Kidney capillary endothelial cell (primary cell): Measurements from ENCODE around the gene BAIAP2L2.
A peak's percentile ranks its signal among the peaks of the same experiment; 100 is the strongest.

ENCODE experiments used
- DNase-seq: peaks from one replicate; pipeline ENCODE4 v3.0.0-alpha.2; 2018; ENCODE audit warnings: low spot score

BAIAP2L2 gene

DNA sequence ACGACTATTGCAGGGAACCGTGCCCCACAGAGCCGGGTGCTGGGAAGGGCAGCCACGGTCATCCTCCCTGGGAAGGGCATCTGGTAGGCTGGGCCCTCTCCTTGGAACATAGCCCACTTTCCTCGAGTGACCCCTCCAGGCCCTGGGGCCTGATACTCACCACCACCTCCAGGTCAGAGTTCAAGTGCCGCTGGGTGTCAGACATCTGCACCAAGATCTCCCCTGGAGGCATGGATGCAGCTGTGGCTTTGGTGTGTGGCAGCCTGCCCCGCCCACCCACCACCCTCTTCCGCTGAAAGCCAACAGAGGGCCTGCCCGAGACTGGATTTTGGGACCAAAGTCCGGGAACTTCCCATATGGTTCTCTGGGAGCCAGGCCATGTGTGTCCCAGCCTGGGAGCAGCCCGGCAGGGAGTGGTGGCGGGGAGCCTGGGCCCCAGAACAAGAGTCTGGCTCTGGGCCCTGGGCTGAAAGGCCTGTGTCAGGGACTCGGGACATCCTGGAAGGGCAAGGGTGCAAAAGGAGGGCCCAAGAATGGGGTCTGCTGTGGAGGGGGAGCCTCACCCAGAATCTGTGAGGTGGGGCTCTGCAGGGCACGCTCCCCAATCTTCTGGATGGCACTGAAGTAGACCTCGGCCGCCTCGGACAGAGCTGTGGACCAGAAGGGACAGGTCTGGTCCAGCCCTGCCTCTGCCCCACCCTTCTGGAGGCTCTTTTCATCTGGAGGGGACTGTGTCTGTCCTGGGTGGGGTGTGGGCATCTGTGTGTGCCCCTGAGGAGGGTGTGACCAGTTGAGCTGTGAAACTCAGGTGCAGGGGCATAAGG lies 2.6 kb downstream of the BAIAP2L2 start:
- no peak for DNase-seq

DNA sequence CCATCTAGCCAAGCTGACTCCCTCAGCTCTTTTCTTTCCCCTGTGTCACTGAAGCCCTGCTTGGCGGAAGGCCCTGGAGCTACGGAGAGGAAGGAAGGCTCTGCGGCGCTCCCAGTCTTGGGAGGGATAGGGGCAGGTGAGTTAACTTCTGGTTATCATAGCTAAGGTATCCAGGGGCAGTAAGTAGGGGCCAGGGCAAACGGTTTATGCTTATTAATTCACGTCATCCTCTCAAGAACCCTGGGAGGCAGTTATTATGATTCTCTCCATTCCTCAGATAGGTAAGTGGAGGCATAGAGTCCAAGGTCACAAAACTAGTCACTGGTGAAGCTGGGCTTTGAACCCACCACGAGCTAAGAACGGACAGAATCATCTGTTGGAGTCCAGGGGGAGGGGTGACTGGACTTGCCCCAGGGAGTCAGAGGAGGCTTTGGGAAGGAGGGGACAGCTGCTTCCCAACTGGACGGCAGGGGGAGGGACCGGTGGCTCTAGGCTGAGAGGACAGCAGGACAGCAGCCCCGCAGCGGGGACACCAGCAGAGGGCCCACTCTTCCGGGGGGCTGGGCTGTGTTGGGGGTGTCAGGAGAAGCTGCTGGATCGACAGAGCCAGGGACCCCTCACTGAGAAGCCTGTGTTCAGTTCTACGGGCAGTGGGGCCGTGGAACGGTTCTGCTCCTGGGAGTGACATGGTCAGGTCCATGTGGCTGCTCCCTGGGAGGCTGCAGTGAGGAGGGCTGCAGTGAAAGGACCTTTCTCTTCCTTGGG lies 3.5 kb downstream of the BAIAP2L2 start:
- DNase-seq, result no peak

DNA sequence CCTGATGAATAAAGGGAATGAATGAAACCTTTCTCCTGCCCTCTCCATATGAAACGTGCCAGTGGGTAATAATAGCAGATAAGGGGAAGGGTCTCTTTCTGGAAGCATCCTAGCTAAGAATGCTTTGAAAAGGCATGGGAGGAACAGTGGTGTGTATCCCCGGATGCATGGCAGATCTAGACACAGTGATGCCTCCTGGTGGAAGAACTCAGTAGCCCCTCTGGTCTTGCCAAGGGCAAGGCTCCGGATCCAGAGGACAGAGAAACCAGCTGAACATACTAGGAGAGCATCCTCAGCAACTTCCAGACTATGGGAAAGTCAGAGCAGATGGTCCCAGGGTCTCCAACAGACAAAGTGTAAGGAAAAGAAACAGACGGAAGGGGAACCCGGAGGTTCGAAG lies 6.4 kb downstream of the BAIAP2L2 start:
- DNase-seq, result no peak

DNA sequence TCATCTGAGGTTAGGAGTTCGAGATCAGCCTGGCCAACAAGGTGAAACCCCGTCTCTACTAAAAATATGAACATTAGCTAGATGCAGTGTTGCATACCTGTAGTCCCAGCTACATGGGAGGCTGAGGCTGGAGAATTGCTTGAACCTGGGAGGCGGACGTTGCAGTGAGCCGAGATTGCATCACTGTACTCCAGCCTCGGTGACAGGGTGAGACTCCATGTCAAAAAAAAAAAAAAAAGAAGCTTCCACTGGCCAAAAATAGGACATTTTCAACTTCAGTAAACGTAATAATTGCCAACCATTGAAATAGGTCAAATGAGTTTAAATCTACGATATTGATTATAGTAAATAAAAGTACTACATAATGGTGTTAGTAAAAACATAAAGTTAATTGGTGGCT lies 6.8 kb downstream of the BAIAP2L2 start:
- DNase-seq, result no peak

DNA sequence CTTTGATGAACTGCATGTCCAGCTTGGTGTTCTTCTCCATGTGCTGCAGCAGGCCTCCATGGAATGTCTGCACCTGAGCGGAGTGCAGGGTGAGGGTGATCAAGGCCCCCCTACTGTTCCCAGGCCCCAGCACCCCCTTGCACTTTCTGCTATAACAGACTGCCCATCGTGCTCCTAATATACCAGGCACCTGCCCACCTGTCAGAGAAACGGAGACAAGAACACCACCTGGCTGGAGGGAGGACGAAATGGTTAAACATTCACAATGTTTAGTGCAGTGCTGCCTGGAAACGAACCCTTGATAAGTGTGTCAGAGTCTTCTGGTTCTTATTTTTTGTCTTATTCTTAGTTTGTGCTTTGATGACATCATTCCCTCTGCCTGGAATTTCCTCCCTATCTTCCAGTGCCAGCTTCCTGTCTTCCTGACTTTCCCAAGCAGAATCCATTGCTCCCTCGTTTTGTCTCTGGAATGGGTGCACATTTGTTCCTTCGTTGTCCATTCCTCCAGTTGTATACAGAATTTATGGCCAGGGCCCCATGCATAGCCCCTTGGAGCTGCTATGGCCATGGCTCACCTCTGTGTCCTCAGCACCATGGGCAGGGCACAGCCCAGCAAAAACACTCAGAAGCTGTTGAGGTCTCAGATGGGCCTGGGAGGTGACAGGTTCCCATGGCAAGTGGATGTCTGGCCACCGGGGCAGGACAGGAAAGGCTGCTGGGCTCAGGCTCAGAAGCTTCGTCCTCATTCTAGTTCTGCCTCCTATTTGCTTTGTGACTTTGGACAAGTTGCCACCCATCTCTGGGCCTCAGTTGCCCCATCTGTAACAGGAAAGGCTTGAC lies 11.9 kb downstream of the BAIAP2L2 start:
- peak; percentile 29 for DNase-seq

DNA sequence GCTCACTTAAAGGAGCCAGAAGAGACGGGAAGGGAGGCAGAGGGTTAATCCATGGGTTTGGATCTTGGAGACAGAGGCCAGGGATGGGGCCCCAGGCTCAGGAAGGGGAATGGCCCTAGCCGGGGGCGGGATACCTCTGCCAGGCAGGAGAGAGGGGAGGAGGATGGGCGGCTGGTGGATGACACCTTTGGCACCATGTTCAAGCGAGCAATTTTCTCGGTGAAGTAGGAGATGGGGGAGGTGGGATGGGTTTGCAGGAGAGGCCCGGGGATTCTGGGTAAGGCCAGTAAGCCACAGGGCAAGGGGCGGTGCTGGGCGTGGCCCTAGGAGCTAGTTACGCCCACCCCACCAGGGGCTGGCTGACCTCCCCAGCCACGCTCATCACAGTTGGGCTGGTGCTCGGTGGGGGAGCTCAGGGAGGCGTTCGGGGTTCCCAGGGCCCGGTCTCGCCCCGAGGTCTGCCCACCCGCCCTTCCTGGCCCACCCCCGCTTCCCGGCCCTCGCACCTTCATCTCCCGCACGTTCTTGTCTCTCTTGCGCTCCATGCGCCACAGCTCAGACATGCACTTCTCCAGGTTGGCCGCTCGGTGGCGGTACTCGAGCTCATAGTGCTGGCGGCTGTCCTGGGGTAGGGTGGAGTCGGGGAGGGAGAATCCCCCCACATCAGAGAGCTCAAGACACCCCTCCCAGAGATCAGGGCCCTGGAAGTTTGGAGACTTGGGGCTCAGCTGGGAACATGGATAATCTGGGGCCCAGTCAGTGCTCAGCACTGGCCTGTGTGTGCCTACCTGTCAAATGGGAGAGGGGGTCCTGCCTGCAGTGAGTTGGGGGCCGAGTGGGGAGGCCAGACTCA lies 12.7 kb downstream of the BAIAP2L2 start:
- DNase-seq, result peak; percentile 14

DNA sequence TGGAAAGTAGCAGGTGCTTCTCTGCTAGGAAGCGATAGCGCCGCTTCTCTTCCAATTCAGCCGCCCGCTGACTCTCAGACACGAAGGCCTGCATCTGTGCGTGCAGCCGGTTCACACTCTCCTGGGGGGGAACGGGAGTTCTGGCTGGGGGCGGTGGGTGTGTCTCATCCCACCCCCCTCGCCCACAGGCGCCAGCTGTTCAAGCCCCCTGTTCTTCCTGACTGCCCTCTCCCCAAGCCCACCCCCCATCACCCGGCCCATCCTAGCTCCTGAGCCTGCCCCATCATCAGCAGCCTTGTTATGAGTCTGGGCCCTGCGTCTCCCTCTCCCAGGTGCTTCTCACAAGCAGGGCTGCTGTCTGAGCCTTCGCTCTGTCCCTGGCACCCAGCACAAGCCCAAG lies 13.4 kb downstream of the BAIAP2L2 start:
- DNase-seq, result no peak

DNA sequence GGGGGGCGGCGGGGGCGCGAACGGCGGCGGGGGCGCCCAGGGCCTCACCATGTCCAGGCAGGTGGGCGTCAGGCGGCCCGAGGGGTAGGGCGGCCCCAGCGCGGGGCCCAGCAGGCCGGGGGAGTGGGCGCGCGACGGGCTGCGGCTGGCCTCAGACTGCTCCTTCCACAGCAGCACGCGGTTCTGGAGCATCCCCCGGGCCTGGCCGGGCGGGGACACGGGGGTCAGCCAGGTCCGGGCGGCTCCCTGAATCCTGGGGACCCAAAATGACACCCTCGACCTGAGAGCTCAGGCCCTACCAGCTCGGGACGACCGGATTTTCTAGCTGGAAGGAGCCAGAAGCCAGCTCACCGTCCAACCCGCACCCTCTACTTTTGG lies 21.0 kb downstream of the BAIAP2L2 start:
- DNase-seq, result no peak

DNA sequence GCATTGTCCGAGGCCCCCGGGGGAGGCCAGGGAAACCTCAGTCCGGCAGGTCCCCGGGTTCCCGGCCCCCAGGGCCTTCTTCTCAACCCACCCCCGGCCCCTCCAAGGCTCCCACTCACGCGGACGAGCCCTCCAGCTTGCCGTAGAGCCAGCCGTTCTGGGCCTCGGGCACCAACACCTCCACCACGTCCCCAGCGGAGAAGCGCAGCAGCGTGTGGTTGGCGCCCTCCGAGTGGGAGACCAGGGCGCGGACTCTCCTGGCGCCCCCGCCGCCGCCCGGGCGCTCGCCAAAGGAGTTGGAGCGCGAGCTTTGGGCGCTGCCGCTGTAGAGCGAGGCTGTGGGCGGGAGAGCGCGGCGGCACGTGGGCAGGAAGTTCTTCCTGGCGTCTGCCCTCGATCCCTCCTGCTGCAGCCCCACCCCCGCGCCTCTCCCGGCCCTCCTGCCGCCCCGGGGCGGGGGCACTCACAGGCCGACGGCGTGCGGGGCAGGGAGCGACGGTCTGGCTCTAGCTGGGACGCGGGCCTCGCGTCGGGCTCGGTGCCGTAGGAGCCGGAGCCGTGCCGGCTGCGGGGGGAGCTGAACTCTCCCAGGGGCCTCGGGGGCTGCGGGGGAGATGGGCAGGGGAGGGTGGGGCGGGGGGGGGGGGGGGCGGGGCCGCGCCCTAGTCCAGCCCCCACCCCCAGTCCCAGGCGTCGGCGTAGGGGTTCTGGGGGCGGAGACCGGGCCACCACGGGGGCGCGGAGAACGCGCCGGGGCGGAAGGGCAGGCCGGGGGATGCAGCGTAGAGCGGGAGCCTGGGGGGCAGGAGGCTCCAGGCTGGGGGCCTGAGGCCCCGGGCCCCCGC lies 21.6 kb downstream of the BAIAP2L2 start:
- no peak for DNase-seq

DNA sequence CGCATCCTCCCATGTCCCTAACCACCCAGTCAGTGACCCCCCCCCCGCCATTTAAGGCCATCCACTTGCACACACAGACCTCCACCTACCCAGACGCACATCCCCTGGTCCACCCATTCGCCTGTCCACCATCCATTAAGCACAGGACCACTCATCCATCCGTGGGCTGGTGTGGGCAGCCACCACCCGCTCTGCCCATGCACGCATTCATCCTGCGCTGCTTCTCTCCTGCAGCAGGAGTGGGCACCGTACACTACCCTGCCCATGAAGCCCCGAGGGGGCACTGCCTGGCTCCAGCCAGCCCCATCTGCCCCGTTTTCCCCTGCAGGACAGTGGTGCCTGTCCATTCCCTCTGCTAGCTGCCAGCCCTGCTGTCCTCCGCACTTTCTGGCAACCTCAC lies 22.6 kb downstream of the BAIAP2L2 start:
- DNase-seq, result no peak

DNA sequence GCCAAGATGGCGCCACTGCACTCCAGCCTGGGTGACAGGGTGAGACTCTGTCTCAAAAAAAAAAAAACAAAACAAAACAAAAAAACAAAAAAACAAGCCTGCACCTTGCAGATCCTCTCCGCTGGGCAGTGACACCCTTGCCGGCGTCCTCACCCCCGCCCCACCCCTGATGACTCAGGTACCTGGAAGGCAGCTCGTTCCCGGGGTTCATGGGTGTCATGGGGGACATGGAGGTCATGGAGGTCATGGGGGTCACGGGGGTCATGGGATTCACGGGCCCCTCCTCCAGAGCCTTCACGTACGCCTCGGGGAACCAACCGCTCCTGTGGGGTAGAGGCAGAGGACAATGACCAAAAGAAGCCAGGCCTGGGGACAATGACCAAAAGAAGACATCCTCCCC lies 23.5 kb downstream of the BAIAP2L2 start:
- DNase-seq, result no peak

DNA sequence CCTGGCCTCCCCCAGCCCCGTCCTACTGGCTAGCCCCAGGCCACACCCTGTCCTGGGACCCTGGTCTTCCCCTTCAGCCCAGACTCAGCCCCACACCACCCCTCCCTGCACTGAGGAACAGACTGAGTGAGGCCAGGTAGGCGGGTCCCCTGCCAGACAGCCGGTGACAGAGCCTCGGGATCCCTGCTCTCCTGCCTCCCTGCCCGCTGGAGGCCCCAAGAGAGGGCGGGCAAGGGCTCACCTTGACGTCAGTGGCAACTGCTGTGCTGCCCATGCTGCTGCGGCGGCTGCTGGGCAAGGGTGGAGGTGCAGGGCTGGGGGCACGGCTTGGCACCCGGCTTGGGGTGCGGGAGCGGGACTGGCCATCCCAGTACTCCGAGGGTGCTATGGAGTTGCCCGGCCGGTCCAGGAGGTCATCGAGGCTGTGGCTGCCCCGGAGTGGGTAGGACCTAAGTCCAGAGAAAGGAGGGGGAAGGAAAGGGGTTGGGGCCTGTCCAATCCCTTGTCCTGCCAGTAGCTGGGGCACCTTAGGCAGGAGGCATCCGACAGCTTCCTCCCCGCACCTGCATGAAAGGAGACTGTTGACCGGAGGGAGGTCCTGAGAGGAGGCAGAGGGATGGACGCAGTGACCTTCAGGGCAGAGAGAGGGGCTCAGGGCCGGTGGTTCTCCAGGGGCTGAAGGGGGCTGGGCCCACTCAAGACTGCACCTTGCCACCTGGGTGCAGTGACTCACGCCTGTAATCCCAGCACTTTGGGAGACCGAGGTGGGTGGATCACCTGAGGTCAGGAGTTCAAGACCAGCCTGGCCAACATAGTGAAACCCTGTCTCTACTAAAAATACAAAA lies 24.3 kb downstream of the BAIAP2L2 start:
- no peak for DNase-seq

DNA sequence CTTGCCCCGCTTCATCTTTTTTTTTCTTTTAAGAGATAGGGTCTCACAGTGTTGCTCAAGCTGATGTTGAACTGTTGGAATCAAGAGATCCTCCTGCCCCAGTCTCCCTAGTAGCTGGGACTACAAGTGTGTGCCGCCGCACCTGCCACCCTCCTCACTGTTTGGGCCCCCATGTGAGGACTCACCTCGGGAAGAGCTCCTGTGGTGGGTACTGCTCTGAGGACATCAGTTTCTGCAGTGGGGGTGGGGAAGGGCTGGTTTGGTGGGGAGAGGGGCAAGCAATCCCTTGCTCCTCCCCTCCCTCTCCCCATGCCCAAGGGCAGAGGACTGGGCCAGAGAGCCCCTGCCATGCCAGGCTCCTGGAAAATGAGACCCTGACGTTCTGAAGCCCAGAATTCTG lies 25.0 kb downstream of the BAIAP2L2 start:
- DNase-seq, result no peak

DNA sequence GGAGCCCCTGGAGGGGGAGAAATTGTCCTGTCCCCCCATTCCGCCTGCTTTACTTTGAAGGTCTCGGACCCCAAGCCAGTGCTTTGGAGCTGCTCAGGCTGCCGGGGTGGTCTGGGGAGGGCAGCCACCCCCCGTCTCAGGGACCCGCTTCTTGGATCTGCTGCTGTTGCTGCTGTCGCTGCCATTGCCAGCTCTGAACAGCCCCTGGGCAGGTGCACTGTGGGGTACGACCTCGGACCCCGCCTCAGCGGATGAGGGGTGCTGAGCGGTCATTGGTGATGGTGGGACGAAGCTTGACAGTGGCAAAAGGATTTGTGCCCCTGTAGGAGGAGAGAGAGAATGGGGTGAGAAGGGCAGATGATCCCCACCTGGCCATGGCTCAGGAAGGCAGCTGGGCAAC lies 25.4 kb downstream of the BAIAP2L2 start:
- no peak for DNase-seq

DNA sequence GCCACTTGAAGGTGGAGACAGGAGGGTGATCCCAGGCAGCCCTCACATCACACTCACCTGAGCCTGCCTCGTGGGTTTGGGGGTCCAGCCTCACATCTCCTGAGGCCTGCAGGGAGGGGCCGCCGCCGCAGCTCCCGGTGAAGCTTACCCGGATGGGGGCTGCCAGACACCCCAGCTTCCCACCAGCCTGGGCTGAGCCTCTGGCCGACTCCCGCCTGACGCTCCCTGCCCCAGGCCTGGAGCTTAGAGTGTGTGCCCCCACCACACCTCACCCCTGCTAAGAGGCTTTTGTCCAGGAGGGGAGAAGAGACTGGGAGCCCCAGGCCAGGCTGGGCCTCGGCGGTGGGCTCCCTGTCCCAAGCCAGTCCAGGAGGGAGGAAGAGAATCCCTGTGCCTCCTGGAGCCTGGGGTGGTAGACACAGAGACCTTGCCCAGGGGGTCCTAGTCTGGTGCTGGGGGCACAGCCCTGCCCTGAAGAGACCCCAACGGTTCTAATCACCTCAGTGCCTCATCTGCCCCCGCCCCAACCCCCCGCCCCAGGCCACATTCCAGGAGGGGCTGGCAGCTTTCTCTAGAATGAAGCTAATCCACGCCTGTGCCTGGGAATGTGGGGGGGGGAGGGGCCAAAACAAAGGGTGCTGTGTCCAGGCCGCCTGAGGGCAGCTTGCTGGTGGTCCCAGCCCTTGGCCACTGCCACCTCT lies 26.4 kb downstream of the BAIAP2L2 start, which contains the start of gene SLC16A8:
Gene SLC16A8, minus strand, starts transcription at position 254 of the 701 bp plus-strand sequence. CDS start 1,311 bp downstream, outside the sequence.
- no peak for DNase-seq

DNA sequence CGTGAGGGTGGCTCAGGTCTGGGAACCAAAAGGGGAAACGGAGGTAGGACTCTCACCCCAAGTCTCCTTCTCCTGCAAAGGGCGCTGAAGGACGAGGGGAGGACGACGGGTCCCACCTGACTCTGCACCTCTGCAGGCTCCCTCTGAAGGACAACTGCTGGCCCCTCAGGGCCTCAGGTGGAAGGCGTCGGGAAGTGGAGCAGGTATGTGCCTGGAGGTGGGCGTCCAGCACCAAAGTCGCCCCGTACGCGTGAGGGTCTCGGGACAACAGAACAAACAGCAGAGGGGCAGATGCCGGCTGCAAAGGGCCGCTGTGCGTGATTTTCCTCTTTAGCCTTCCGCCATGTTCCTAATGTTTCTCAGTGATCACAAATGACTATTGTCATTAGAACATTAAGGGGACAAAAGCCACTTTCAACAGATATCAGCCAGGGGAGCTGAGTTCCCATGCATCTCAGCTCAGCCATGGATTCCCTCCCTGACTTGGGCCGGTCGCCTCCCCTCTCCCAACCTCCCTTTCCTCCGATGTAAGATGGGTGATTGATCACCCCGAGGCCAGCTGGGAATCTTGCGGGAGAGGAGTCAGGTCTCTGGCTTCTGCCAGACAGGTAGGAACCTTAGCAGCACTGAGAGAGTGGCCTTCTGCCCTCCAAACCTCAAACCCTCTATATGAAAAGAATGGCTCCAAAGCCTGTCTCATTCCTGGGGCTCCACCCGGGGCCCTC lies 27.3 kb downstream of the BAIAP2L2 start:
- no peak for DNase-seq

DNA sequence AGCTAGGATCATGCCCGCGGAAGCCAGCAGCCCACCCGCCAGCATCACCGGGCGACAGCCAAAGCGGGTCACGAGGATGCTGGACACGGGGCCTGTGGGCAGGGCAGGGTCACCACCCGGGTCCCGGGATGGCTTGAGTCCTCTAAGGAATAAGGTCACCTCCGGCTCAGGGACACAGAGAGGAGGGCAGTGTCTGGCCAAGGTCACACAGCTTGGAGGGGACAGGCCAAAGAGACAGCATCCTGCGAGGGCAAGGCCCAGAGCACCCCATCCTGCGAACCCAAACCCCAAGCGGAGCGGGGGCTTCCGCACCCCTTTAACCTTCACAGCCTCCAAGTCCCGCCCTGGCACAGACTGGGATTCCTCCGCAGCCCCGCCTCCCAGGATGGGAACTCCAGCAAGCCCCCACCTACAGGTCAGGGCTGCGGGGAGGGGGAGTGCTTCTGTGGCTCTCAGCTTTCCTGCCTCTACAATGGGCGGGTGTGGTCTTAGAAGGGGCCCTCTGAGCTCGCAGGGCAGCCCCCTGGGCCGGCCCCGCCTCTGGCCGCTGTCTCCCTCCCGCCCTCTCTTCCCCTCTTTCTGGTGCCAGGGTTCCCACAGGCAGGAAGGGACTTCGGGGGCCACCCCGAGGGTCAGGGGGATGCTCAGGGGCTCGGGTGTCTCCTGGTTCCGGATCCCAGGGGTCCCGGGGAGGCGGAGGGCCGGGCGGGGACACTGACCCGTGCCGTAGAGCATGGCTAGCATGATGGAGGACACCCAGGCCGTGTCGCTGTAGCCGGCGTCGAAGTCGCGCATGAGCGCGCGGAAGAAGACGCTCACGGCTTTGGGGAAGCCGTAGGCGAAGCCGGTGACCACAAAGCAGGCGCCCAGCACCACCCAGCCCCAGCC lies 28.3 kb downstream of the BAIAP2L2 start:
- DNase-seq, result no peak

DNA sequence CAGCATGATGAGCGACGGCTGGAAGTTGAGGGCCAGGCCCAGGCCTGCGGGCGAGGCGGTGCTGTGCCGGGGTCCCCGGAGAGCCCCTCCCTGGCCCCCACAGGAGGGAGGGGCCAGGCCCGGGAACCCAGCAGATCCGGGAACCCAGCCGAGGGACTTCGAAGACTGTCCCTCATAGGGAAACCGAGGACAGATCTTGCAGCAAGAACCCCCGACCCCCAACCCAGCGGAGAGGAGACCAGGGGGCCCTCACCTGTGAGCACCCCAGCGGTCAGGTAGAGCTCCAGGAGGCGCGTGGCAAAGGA lies 28.9 kb downstream of the BAIAP2L2 start:
- no peak for DNase-seq
